PC-3 (cell line): ENCODE results near the gene AP3S2.

Experiments used
- CTCF ChIP-seq: fragments of 300-600 bp; sonication (generic); conservative IDR thresholded peaks from 2 replicates; pipeline ENCODE4 v1.5.1; 2017; ENCODE audit warnings: antibody characterized with exemption, low read depth, mild to moderate bottlenecking, low read length
- EZH2 ChIP-seq: fragments of 300-600 bp; sonication (generic); IDR thresholded peaks from one replicate; pipeline ENCODE4 v1.6.1; 2017; ENCODE audit warnings: antibody characterized with exemption, mild to moderate bottlenecking, low read length; ENCODE audit not compliant: unreplicated experiment

GRCh38 chr15:89837830-89838178, 56.0 kb downstream of the AP3S2 start:
- TF ChIP-seq CTCF (no peak), EZH2 (no peak)
